Measurements from ENCODE around the gene STPG1.

- no peak for TF ChIP-seq NFRKB (IDR thresholded peaks at IDR 0.05; ENCODE audit: low read depth)
- TF ChIP-seq EHMT2 (IDR thresholded peaks at IDR 0.05), result no peak
- TF ChIP-seq ZBTB1 (CRISPR knock-in tag; IDR thresholded peaks at IDR 0.05; ENCODE audit: borderline replicate concordance, low read depth), result no peak
- TF ChIP-seq PHB2 (IDR thresholded peaks at IDR 0.05; ENCODE audit: low read depth), result no peak
- TF ChIP-seq POLR2A (conservative IDR thresholded peaks at IDR 0.05), result no peak
- no peak for TF ChIP-seq BRD4 (IDR thresholded peaks at IDR 0.05)
- no peak for TF ChIP-seq GMEB1 (CRISPR knock-in tag; IDR thresholded peaks at IDR 0.05)
- no peak for TF ChIP-seq FOXP1 (CRISPR knock-in tag; IDR thresholded peaks at IDR 0.05)
- no peak for TF ChIP-seq USF1 (CRISPR knock-in tag; IDR thresholded peaks at IDR 0.05)
- TF ChIP-seq CTCF (IDR thresholded peaks at IDR 0.05 in 2 of 3, conservative IDR thresholded peaks at IDR 0.05 in 1 of 3; ENCODE audit: insufficient read depth in 2 of 3, low read depth in 1 of 3, low read length in 3 of 3), result no peak
- TF ChIP-seq BRCA1 (IDR thresholded peaks at IDR 0.05), result no peak
- TF ChIP-seq BRCA1 (CRISPR knock-in tag; IDR thresholded peaks at IDR 0.05), result no peak
- no peak for TF ChIP-seq JUND (IDR thresholded peaks at IDR 0.05; ENCODE audit: borderline replicate concordance, low read depth, low read length)
- TF ChIP-seq JUND (tag; IDR thresholded peaks at IDR 0.05; ENCODE audit: borderline replicate concordance, low read depth, low read length), result no peak
These were observed 39.9 kb downstream of the STPG1 start for GRCh38 chr1:24373710-24374109.
